DMS53 treated with DMSO at 0.1 percent for 48 hours (cell line): ENCODE results near the gene RAB7B.

Experiments
- DNase-seq: peaks from one replicate; lab custom pipeline; 2025; ENCODE audit not compliant: unreplicated experiment; lab: John Stamatoyannopoulos, UW

The RAB7B gene

DNA sequence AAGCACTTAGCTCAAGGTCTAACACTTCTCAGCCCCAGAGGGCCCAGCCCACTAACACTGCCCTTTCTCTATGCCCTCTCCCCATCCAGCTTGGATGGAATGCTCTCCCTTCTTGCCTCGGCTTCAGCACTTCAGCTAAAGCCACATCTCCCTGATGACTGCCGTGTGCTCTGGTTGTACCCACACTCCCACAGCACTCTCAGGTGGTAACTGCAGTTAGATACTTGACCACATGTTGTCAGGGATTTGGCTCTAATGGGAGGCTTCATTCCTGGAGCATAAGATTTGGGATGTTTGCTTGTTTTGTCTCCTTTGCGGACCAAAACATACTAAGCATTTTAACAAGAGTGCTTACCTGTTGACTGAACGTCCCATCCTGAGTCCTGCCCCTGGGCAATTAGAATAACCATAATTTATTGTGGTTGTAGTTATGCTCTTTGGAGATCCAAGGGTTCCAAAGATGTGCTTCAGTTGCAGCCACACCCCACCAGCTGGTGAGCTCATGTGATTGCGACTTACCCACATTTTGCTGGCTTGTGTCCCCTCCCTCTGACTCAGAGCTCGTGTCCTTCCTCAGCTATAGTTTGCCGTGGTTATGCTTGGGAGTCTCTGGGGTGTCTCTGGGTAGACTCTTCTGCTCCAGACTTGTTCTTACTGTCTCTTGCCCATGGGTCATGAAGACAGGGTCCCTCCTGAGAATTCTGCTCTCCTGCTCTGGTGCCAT is 52.2 kb downstream of the RAB7B start:
- DNase-seq: no peak

- DNase-seq: no peak
Observed at GRCh38 chr1:205950280-205950679, 52.9 kb downstream of the RAB7B start.

GRCh38 chr1:205949753-205950152 is 53.4 kb downstream of the RAB7B start:
- no peak for DNase-seq

DNA sequence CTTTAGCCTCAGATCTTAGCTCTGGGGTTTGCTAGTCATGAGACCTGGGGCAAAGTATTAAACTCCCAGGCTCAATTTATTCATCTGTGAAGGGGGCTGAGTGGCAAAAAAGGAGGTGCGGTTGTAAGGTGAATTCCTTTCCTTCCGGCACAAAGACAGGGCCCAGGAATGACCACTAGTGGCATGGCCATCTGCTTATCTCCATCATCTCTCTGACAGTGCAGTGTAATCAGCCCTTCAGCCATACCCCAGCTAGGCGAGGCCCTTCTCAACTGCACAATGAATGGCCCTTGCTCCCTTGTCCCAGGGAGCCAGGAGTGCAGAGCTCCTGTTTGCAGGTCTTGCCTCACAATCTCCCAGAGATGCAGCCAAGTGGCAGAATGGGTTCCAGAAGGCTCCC is 54.3 kb downstream of the RAB7B start:
- DNase-seq: no peak

GRCh38 chr1:205948039-205948438 is 55.2 kb downstream of the RAB7B start:
- DNase-seq: no peak

DNA sequence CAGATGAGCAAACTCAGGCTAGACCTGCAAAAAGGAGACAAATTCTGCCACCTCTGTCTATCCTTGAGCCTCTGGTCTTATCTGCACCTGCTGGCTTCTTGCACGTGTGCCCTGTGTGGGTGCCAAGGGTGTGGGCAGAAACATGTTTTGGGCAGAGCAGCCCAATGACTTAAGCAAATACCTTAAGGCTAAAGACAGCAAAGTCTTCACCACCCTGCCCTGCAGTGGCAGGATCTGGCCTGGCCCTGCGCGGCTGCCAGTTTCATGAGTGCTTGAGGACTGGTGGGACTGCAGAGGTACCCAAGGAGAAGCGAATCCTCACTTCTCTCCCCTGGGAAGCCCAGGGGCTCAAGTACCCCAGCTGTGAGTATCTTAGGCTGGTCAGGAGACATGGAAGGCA is 56.2 kb downstream of the RAB7B start:
- DNase-seq: no peak

DNA sequence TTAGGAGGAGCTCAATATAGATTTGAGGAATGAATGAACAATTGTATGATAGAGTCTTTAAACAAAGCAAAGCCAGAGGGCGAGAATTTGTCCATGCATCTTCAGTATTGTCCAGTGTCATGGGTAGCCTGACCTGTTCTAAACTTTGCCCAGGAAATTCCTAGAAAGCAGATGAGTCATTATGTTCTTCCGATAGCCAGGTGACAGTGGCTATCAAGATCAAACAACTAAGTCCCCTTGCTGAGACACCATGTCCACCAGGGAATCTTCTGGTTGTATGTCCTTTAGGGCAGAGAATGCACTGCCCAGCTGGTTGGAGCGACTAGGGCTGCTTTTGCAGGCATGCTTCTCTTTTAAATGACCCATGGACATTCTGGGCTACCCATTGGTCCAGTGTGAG is 58.1 kb downstream of the RAB7B start:
- peak; percentile 29 for DNase-seq

GRCh38 chr1:205944525-205944924 is 58.7 kb downstream of the RAB7B start:
- DNase-seq: no peak

DNA sequence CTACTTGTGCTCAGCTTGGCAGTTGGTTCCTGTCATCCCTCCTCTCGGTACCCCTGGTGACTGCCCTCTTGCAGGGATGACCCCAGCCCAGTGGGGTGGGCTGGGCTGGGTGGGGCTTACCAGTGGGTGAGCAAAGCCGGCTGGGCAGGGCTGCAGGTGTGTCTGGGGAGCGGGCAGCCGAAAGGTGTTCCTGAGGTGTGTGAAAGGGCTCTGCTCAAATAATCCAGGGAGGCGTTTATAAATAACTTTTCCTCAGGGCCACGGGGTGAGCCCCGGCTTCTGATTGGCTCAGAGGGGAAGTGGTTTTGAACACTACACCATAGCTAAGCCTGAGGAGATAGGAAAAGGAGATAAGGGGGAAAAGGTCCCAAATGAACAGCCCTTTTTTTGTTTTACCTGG is 60.0 kb downstream of the RAB7B start, which contains the start of gene SLC26A9:
Gene SLC26A9, minus strand, starts transcription at position 212 of the 400 bp plus-strand sequence. CDS start 7,636 bp downstream, outside the sequence.
- no peak for DNase-seq

DNA sequence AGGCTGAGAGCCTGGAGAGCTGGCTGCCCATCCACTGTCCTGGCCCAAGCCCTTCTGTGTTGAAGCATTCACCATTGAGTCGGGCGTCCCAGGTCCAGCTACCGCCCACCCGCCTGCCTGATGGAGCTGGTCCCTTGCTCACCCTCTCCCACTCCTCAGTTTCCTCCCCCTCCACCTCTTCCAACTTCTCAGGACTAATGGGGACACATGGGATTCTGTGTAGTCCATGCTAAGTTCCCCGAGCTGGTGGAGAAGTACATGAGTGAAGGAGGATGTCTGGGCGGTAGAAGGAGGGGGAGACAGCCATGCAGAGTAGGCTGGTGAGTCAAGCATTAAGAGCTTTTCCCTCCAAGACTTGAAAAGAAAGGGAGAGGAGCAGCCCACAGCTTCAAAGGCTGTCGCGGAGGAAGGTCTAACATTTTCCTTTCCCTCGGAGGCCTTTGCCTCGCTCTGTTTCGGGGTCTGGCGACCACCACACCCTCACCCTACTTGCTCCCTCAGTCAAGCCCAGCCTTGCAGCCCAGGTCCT is 60.5 kb downstream of the RAB7B start:
- DNase-seq: no peak

GRCh38 chr1:205940710-205941109 is 62.5 kb downstream of the RAB7B start:
- DNase-seq: no peak

- peak; percentile 90 for DNase-seq
Observed at GRCh38 chr1:205939690-205940330, 63.4 kb downstream of the RAB7B start.

DNA sequence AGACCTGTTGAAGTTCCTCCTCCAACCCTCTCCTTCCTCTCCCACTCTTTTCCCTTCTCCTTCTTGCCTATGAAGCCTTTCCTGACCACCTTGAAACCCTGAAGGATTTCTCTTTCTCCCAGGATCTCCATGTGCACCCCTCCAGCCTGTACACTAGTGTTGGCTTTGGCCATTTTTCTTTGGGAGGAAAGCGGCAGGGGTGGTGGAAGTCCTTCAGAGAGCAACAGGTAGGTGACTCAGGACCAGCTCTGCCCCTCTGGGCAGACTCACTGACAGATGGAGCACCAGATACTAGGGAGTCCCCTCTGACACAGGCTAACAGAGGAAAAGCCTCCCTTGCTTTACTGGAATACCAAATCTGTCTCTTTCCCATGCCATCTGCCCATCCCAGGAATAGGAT is 64.5 kb downstream of the RAB7B start:
- DNase-seq: peak; percentile 19

- no peak for DNase-seq
Observed at GRCh38 chr1:205936846-205937586, 66.2 kb downstream of the RAB7B start.

DNA sequence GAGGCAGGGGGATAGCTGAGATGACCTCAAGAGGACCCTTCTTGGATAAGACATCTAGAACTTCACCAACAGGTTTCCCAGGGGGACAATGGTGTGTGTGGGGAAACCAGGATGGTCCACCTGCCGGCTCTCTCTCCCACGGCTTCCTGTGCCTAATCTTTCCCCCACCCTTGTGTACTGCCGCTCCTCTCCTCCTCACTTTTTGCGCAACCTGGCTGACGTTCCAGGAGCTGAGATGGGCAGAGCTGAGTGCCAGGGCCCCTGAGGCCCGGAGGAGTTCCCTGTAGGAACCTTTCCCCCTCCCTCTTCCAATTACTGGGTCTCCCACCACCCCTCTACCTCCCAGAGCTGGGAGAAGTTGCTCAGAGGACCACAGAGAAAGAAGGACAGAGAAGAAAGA is 66.9 kb downstream of the RAB7B start:
- DNase-seq: no peak

DNA sequence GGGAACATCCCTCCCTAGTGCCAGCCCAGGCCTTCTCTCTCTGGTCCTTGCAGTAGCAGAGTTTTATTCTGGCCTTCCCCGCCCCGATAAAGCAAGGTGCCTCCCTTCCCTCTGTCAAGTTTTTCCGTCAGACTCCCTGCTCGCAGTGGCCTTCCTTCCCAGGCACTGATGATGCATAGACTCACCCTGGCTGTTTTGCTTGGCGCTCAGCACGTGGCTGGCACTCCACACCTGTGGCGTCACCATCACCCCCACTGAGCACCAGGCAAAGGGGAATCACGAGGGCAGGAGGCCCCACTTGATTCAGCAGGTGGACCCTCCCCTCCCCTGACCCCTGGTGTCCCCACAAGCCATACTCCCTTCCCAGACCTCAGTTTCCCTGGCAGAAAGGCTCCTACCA is 67.3 kb downstream of the RAB7B start:
- no peak for DNase-seq

GRCh38 chr1:205934788-205935187 is 68.4 kb downstream of the RAB7B start:
- DNase-seq: peak; percentile 91

- peak; percentile 83 for DNase-seq
Observed at GRCh38 chr1:205933671-205934618, 69.2 kb downstream of the RAB7B start.

- DNase-seq: no peak
Observed at GRCh38 chr1:205932776-205933175, 70.4 kb downstream of the RAB7B start.

GRCh38 chr1:205930799-205931281 is 72.4 kb downstream of the RAB7B start:
- no peak for DNase-seq
